ENCODE data around the gene ZNF140. TPM values are rescaled to one million over a fixed set of nuclear protein-coding genes. Genes with fewer than 3 reads are reported as not detected.

Gene ZNF140
- total and polyA plus RNA-seq, 2 of the 13 experiments (the other 11 are each of a cell fraction or from before 2014, with no cell fraction given) = 8.7 to 13.5 TPM

DNA sequence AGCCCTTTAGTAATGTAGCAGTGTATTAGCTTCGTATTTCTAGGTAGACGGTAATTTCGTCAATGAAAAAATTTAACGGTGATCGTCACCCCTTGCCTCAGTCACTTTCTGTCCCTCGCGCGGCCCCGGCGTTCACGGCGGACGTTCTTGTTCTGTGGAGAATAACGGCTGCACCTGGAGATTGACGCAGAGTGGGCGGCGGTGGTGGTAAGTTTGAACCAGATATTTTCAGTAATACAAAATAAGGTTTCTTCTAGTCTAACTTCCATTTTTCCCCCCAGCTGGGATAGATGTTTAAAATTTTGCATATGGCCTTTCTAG is 50.0 kb downstream of the ZNF140 start (continued):
- TF ChIP-seq ASH2L (IDR thresholded peaks at IDR 0.05; ENCODE audit: insufficient read length, low read depth, low read length) (peak; percentile 29), NFKBIZ (CRISPR knock-in tag; IDR thresholded peaks at IDR 0.05) (0 out of 2 replicates have a peak, but pooled peaks have one; percentile 12), SATB2 (CRISPR knock-in tag; IDR thresholded peaks at IDR 0.05) (0 out of 2 replicates have a peak, but pooled peaks have one; percentile 8), ZFP82 (CRISPR knock-in tag; IDR thresholded peaks at IDR 0.05; ENCODE audit: borderline replicate concordance) (0 out of 2 replicates have a peak, but pooled peaks have one; percentile 7), ZNF101 (CRISPR knock-in tag; IDR thresholded peaks at IDR 0.05; ENCODE audit: borderline replicate concordance, low read depth) (no peak), ZNF331 (CRISPR knock-in tag; IDR thresholded peaks at IDR 0.05) (no peak), ZNF546 (CRISPR knock-in tag; conservative IDR thresholded peaks at IDR 0.05) (0 out of 2 replicates have a peak, but pooled peaks have one; percentile 9), ZNF501 (CRISPR knock-in tag; IDR thresholded peaks at IDR 0.05) (0 out of 2 replicates have a peak, but pooled peaks have one; percentile 52), SIN3A (IDR thresholded peaks at IDR 0.05; ENCODE audit: borderline replicate concordance, low read depth, low read length) (0 out of 2 replicates have a peak, but pooled peaks have one; percentile 24), ZBTB20 (CRISPR knock-in tag; IDR thresholded peaks at IDR 0.05; ENCODE audit: borderline replicate concordance, low read depth) (no peak)
- TF ChIP-seq, protein P1, sequence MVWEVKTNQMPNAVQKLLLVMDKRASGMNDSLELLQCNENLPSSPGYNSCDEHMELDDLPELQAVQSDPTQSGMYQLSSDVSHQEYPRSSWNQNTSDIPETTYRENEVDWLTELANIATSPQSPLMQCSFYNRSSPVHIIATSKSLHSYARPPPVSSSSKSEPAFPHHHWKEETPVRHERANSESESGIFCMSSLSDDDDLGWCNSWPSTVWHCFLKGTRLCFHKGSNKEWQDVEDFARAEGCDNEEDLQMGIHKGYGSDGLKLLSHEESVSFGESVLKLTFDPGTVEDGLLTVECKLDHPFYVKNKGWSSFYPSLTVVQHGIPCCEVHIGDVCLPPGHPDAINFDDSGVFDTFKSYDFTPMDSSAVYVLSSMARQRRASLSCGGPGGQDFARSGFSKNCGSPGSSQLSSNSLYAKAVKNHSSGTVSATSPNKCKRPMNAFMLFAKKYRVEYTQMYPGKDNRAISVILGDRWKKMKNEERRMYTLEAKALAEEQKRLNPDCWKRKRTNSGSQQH (CRISPR knock-in tag; IDR thresholded peaks at IDR 0.05; ENCODE audit: low read depth) = peak; percentile 1; the same call in 1 of the 2 replicates
- TF ChIP-seq, protein P2, sequence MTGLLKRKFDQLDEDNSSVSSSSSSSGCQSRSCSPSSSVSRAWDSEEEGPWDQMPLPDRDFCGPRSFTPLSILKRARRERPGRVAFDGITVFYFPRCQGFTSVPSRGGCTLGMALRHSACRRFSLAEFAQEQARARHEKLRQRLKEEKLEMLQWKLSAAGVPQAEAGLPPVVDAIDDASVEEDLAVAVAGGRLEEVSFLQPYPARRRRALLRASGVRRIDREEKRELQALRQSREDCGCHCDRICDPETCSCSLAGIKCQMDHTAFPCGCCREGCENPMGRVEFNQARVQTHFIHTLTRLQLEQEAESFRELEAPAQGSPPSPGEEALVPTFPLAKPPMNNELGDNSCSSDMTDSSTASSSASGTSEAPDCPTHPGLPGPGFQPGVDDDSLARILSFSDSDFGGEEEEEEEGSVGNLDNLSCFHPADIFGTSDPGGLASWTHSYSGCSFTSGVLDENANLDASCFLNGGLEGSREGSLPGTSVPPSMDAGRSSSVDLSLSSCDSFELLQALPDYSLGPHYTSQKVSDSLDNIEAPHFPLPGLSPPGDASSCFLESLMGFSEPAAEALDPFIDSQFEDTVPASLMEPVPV (CRISPR knock-in tag; IDR thresholded peaks at IDR 0.05) = 0 out of 2 replicates have a peak, but pooled peaks have one; percentile 10
- TF ChIP-seq, protein P3, sequence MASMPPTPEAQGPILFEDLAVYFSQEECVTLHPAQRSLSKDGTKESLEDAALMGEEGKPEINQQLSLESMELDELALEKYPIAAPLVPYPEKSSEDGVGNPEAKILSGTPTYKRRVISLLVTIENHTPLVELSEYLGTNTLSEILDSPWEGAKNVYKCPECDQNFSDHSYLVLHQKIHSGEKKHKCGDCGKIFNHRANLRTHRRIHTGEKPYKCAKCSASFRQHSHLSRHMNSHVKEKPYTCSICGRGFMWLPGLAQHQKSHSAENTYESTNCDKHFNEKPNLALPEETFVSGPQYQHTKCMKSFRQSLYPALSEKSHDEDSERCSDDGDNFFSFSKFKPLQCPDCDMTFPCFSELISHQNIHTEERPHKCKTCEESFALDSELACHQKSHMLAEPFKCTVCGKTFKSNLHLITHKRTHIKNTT (CRISPR knock-in tag; IDR thresholded peaks at IDR 0.05) = no peak

Measured in HepG2 (cell line).